ENCODE data around the gene NR2E1. TPM values are rescaled to one million over a fixed set of nuclear protein-coding genes. Genes with fewer than 3 reads are reported as not detected.

The NR2E1 gene
- total RNA-seq, 1 experiment from 2014 or later = not detected

DNA sequence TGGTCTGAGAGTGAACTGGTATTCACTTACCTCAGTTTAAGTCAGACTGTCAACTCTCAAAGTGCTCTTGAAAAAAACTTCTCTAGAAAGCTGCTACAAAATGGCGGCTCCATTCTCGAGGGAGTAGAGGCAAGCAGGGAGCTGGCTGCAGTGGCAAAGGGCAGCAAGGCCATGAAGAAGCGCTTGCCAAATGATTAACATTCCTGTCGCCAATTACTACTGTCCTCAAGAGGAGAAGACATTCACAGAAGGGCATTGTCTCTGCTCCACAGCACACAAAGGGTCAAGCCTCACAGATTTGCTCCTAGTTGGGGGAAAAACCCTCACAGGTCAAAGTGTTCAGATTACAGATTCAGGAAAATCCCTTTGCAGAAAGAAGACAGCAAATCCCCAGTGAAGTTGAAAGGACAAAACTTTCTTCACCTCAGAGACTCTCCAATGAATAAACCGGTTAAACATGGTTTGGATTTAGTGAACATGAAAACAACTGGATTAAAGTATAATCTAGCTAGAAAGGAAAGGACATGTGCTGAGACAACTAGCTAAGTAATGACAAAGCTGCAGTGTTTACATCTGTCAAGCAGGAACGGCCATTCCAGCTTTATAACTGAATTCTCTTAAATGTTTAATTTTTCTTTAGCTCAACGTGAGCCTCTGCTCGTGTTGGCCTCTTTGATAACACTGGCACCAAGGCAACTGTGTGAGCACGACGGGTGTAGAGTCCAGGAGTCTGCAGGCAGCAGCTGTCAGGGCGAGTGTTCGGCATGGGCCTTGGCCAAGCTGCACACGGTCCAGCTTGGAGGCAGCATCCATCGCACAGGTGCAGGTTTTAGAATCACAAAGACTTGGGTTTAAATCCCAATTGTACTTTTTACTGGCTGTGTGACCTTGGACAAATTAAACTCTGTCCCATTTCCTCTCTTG lies 37.6 kb downstream of the NR2E1 start:
- H4K8ac ChIP-seq (replicated peaks; ENCODE audit: insufficient read length, low read depth, low read length) = no peak overlapping the region
- H3K4ac ChIP-seq (ENCODE audit: low read depth, low read length) = no peak overlapping the region
- no peak overlapping the region for H3K18ac ChIP-seq (ENCODE audit: insufficient read length, low read depth, low read length)
- H3T11ph ChIP-seq (ENCODE audit: low read length) = no peak overlapping the region
- H3K27ac Mint-ChIP-seq = no peak overlapping the region; a peak in 1 of 7 replicates
- no peaks in the 10 kb centered on the region for H3K79me1 ChIP-seq (ENCODE audit: insufficient read depth, low read depth, low read length, poor library complexity, severe bottlenecking)
- no peak overlapping the region for H3K56ac ChIP-seq (ENCODE audit: insufficient read length, low read depth, low read length)
- no peaks in the 10 kb centered on the region for H4K20me1 ChIP-seq (ENCODE audit: control insufficient read depth, insufficient read depth, insufficient read length)
- H2BK12ac ChIP-seq (ENCODE audit: insufficient read length, low read depth, low read length) = no peak overlapping the region
- H2BK5ac ChIP-seq (ENCODE audit: insufficient read length, low read length) = no peak overlapping the region
- no peak overlapping the region for H3K27ac ChIP-seq (ENCODE audit: insufficient read length, low read depth, low read length)
- no peaks in the 10 kb centered on the region for H3K23me2 ChIP-seq (ENCODE audit: insufficient read length, low read depth, low read length, poor library complexity, severe bottlenecking)
- no peak overlapping the region for H2AFZ ChIP-seq (ENCODE audit: low read length)
- H4K91ac ChIP-seq (ENCODE audit: insufficient read length, low read depth, low read length) = no peak overlapping the region
- DNase-seq = no peak
- TF ChIP-seq, protein P1, sequence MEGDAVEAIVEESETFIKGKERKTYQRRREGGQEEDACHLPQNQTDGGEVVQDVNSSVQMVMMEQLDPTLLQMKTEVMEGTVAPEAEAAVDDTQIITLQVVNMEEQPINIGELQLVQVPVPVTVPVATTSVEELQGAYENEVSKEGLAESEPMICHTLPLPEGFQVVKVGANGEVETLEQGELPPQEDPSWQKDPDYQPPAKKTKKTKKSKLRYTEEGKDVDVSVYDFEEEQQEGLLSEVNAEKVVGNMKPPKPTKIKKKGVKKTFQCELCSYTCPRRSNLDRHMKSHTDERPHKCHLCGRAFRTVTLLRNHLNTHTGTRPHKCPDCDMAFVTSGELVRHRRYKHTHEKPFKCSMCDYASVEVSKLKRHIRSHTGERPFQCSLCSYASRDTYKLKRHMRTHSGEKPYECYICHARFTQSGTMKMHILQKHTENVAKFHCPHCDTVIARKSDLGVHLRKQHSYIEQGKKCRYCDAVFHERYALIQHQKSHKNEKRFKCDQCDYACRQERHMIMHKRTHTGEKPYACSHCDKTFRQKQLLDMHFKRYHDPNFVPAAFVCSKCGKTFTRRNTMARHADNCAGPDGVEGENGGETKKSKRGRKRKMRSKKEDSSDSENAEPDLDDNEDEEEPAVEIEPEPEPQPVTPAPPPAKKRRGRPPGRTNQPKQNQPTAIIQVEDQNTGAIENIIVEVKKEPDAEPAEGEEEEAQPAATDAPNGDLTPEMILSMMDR (conservative IDR thresholded peaks at IDR 0.05) = no peak
- no peaks in the 10 kb centered on the region for H3K9me3 Mint-ChIP-seq
- WGBS (ENCODE audit: extremely low coverage, insufficient read length, low lambda C conversion rate) = no CpG with 5 or more reads among the region's 14 CpGs
- no peaks in the 10 kb centered on the region for H3K36me3 Mint-ChIP-seq (ENCODE audit: insufficient read depth in 1 of 3, low read depth in 3 of 3)
- no peaks in the 10 kb centered on the region for H3K27me3 ChIP-seq (ENCODE audit: insufficient read depth, low read length)
- H3K23ac ChIP-seq (ENCODE audit: insufficient read length, low read depth, low read length) = no peak overlapping the region
- H3K4me1 Mint-ChIP-seq = peaks cover 5 to 15% of the 10 kb centered on the region in 2 experiments; a peak in 3 of 4 replicates
- H2AK5ac ChIP-seq (ENCODE audit: insufficient read length, low read length) = no peak overlapping the region
- H4K5ac ChIP-seq (ENCODE audit: insufficient read length, low read depth, low read length) = no peak overlapping the region
- H2BK20ac ChIP-seq (ENCODE audit: low read depth, low read length, poor library complexity, severe bottlenecking) = no peak overlapping the region
- no peak overlapping the region for H3K4me2 ChIP-seq (ENCODE audit: insufficient read depth, insufficient read length, low read length)
- no peak overlapping the region for H3K14ac ChIP-seq (ENCODE audit: insufficient read depth, low read length)
- no peak overlapping the region for H2BK15ac ChIP-seq (ENCODE audit: low read depth, low read length)
- no peak overlapping the region for H2BK120ac ChIP-seq (ENCODE audit: low read depth, low read length, poor library complexity, severe bottlenecking)
- H3K27me3 Mint-ChIP-seq (ENCODE audit: low read depth) = no peaks in the 10 kb centered on the region
- no peak overlapping the region for H3K4me3 Mint-ChIP-seq
- H3K9ac ChIP-seq (ENCODE audit: extremely low read depth, insufficient read length, low read length) = no peak overlapping the region
- no peaks in the 10 kb centered on the region for H3K9me3 ChIP-seq (ENCODE audit: control insufficient read depth, low read depth, low read length)
- no peaks in the 10 kb centered on the region for H3K79me2 ChIP-seq (ENCODE audit: insufficient read depth, low read length)
- no peaks in the 10 kb centered on the region for H3K4me1 ChIP-seq (ENCODE audit: insufficient read depth, low read length)
